GM04504 (cell line): ENCODE results near the gene NKAIN1.
A peak's percentile ranks its signal among the peaks of the same experiment; 100 is the strongest.
"Not testable (repeated sequence)": the region's sequence is repeated elsewhere in the genome, so short reads cannot be mapped to it uniquely, and the experiment has no call there.

Source experiments
- DNase-seq: peaks from one replicate; pipeline ENCODE4 v3.0.0-alpha.2; 2012; ENCODE audit warnings: low read depth

NKAIN1 gene

DNA sequence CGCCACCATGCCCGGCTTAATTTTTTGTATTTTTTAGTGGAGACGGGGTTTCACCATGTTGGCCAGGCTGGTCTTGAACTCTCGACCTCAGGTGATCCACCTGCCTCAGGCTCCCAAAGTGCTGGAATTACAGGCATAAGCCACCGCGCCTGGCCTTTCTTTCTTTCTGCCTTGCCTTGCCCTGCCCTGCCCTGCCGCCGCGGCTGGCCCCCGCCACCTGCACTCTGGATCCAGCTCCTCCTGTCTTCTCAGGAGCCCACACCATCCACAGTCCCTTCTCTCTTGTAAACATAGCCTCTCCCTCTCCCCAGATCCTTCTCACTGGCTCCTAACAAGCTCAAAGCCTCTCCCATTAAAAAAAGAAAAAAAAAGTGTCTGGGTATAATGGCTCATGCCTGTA lies 44.4 kb downstream of the NKAIN1 start:
- DNase-seq: not testable (repeated sequence)

DNA sequence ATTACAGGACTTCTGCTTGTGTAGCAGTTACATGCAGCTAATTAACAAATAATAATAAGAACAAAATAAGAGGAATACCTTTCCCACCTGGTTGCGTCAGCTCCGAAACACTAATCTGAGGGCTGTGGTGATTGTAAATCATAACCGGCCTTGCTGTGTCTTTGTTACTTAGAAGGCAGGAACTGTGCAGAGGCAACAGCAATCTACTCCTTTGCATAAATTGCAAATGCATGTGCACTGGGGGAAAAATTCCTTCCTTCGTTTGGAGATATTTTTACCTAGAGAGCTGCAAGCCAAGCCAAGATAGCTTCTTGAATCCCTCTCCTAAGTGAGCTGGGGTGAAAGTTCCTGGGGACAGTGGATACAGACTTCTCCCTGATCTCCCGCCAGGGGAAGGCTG lies 46.0 kb downstream of the NKAIN1 start:
- no peak for DNase-seq

DNA sequence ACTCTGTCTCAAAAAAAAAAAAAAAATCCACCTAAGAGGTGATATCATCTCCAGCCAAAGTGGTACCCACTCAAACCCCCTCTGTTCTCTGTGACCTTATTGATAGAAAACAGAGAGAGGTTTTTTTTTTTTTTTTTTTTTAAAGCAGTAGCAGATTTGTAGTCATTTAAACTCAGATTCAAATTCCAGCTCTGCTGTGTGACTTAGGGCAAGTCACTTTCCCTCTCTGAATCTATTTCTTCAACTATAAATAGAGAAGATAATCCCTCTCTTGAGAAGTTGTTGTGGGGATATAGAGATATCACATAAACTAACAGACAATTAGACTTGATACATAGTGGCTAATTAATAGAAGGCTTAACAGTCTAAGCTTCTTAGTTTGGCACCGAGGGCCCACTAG lies 48.4 kb downstream of the NKAIN1 start:
- DNase-seq: no peak

DNA sequence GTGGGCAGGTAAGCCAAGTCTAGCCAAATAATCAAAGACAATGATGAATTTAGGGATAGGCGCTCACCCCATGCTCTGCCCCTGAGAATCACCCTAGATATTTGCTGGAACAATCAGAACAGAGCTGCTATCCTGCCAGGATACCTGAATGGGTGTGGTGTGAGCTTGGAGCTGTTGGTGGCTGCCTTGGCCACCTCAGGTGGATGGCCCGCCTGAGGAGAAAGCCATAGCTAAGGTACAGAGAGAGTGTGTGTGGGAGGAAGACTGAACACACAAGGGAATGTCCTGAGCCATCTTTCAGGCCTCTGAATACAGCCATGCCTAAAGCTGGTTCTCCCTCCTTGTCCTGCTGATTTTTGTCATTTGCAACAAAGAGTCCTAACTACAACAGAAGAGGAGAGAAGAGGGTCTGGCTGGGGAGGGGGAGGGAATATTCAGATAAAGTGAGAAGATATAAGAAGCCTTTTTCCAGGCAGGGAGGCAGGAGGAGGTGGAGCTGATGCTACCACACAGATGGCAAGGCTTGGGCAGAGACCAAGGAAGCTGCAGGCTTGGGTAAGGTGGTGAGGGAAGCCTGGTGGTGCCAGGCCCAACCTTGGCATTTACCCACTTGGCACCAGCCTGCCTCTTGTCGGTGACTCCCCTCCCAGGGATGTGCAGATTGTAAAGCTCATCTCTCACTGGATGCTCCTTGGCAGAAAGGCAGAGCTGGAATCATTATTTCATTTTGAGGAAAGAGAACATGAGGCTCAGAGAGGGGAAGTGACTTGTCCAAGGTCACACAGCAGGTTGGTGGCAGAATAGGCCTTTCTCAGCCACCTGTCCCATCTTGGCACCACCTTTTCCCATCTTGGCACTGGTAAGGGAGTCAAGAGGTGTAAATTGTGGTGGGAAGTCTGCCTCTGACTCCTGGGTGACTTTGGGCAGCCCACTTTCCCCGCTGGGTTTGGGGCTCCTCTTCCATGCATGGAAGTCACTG lies 49.7 kb downstream of the NKAIN1 start:
- DNase-seq: no peak

DNA sequence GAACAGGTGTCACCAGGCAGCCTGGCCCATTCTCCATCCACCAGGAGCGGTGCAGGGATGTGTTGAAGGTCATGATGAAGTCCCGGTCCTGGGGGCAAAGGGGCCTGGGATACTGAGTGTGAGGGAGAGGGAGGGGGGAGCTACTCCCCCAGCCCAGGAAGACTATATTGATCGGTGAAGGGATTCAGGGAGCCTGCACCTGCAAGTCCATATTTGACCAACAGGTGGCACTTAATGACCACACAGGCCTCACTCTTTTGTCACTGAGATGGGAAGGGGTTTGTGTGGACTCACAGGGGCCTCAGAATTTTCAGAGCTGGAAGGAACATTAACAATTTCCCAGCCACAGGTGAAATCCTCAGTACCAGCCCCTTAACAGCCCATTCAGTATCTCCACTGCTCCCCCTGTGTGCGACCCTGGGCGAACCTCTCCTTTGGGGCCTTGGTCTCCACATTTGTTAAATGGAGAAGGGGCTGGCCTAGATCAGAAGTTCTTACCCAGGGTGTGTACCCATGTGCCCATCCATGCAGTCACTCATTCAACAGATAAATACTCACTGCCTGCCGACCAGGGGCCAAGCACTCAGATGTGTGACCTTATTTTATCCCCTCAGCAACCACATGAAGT lies 55.6 kb downstream of the NKAIN1 start:
- no peak for DNase-seq

DNA sequence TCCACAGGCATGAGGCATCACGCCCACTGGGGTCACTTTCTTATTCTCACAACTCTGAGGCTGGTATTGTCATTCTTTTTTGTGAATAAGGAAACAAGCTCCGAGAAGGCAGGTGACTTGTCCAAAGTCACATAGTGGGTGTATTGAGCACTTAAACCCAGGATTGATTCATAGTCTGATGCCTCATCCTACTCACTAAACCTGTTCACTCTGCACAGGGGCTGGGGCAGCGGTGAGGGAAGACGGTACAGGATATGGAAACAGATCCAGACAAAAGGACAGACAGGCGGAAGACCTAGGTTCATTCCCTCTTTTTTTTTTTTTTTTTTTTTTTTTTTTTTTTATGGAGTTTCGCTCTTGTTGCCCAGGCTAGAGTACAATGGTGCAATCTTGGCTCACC lies 56.6 kb downstream of the NKAIN1 start:
- DNase-seq: no peak

DNA sequence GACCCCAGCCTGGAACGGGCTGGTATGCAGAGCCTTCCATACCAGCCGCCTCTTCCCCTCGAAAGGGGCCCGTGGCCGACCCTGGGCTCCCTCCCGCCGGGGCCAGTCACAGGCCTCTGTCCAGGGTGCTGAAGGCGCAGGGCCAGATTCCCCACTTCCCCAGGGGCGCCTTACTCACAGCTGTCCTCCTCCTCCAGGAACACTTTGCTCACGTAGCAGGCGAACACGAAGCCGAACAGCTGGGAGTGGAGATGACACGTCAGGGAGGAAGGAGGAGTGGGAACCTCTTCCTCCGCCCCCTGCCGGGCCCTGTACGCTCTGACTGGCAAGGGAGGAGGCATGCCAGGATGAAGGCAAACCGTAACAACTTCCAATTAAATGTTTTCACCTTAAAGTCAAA lies 57.3 kb downstream of the NKAIN1 start:
- peak; percentile 82 for DNase-seq

DNA sequence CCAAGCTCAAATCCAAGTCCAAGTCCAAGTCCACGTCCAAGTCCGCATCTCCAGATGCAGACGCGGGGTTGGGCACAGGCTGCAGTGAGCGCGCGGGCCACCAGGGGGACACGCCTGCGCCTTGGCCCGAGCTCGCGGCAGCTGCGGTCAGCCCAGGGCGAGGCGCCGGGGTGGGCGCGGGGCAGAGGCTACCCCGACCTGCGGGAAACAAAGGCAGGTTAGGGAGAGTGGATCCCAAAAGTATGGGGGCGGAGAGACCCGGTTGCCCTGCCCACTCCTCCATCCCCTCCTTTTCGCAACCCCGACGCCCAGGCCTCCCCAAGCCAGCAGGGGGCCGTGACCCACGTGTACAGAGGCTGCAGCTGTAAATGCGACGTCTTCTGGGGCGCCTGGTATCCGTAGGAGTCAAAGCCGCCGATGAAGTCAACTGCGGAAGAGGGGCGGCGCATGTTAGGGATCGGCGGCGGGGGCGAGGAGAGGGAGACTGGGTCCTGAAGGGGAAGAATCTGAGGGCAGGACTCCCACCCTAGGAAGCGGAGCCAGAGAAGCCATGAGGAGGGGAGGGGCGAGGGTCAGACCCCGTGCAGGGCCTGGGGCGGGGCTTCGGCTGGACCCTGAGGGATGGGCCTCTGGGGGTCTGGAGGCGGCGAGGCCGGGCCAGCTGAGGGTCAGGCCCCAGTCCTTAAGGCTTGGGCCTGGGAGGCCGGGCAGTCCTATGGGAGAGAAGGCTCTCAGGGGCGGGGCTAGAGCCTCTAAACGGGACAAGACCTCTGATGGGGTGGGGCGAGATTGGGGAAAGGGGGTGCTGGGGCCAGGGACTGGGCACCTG lies 58.0 kb downstream of the NKAIN1 start:
- DNase-seq: no peak

DNA sequence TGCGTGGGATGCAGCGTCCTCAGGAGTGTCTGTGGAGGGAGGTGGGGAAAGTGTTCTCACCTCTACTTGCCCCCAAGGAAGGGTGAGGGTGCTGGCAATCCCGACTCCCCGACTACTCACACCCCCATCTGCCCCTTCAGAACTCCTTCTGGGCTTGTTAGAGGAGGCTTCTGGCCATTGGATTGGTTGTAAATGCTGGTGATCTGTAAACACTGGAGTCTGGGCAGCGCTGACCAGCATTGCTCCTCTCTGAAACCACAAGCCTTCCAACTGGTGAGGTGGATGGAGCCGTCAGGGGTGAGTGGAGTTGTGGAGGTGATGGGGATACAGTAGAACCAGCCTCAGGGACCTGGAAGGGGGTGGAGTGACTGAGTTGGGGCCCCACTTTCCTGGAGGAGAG lies 59.3 kb downstream of the NKAIN1 start:
- no peak for DNase-seq

DNA sequence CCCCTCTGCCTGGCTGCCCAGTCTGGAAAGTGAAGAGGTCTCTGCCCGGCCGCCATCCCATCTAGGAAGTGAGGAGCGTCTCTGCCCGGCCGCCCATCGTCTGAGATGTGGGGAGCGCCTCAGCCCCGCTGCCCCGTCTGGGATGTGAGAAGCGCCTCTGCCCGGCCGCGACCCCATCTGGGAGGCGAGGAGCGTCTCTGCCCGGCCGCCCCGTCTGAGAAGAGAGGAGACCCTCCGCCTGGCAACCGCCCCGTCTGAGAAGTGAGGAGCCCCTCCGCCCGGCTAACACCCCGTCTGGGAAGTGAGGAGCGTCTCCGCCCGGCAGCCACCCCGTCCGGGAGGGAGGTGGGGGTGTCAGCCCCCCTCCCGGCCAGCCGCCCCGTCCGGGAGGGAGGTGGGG lies 63.4 kb downstream of the NKAIN1 start:
- DNase-seq: not testable (repeated sequence)

DNA sequence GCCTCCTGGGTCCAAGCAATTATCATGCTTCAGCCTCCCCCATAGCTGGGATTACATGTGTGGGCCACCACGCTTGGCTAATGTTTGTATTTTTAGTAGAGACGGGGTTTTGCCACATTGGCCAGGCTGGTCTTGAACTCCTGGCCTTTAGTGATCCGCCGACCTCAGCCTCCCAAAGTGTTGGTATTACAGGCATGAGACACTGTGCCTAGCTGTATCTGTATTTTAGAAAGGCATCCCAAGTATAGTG lies 69.3 kb downstream of the NKAIN1 start:
- no peak for DNase-seq

DNA sequence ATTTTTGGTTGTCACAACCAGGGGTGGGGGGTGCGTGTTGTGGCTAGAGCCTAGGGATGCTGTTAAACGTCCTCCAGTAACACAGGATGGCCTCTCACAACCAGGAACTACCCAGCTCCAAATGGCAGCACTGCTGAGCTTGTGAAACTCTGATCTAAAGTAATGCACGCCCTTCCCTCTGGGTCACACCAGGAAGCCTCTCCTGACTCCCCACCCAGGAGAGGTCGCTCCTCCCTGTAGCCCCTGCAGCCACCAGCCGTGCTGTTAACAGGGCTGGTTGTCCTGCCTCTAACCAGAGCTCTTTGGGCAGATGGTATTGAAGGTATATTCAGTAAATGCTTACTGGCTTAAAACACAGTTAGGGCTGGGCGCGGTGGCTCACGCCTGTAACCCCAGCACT lies 73.2 kb downstream of the NKAIN1 start:
- DNase-seq: no peak

DNA sequence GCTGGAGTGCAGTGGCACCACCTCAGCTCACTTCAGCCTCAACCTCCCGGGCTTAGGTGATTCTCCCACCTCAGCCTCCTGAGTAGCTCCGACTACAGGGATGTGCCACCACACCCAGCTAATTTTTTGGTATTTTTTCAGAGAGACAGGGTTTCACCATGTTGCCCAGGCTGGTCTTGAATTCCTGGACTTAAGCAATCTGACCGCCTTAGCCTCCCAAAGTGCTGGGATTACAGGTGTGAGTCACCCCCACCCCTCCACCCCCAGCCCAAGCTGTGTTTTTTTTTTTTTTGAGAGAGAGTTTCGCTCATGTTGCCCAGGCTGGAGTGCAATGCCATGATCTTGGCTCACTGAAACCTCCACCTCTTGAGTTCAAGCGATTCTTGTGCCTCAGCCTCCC lies 75.4 kb downstream of the NKAIN1 start:
- DNase-seq: no peak

DNA sequence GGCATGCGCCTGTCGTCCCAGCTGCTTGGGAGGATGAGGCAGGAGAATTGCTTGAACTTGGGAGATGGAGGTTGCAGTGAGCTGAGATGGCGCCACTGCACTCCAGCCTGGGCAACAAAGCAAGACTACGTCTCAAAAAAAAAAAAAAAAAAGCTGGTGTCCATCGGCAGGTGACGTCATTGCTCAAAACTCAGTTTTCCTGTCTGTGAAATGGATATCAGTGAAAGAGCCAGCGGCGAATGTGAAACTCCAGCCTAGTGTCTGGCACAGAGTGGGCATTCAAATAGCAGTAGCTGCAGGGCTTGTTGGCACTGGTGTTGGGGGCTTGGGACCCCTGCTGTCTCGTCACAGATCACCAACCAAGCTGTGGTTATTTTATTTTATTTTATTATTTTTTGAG lies 75.8 kb downstream of the NKAIN1 start:
- no peak for DNase-seq

DNA sequence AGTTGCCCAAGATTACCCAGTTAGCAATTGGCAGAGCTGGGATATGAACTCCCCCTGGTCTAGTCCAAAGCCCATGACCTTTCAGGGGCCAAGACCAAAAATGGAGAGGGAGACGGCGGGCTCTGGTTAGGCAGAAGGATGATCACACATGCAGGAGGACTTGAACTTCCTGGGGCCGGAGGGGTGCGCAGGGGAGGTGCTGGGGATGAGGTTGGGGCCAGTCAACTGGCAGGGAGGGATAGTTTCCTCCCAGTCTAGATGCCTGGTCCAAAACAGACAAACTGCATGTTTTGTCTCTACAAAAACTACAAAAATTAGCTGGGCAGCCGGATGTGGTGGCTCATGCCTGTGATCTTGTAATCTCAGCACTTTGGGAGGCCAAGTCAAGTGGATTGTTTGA lies 78.1 kb downstream of the NKAIN1 start:
- DNase-seq: no peak

DNA sequence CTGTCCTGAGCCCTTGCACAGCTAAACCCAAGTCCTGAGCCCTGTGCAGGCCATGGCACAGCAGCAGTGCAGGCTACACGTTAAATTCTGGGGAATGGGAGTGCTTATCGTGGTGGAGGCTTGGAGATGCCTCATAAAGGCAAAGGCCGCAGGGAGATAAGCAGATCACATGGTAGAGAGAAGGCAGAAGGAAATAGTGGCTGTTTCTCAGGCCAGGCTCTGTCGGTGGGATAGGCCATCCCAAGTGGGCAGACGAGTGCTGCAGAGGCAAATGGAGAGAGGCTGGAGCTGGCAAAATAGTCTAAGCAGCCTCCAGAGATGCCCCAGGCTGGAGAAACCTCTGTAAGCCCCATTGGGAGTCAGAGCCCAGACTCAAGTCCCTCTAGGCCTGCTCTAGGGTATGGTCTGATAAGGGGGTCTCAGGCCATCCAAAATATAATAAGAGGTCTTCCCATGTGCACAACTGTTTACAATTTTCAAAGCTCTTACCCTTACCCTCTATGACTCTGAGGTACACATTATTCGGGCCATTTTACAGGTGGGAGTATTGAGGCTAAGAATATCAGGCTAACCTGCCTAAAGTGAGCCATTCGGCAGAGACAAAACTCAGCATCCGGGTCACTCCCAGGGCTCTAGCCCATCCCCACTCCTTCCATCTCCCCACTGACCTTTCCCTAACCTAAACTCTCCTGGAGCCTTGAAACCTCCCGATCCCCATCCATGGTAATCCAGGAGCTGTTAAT lies 79.6 kb downstream of the NKAIN1 start:
- DNase-seq: no peak

DNA sequence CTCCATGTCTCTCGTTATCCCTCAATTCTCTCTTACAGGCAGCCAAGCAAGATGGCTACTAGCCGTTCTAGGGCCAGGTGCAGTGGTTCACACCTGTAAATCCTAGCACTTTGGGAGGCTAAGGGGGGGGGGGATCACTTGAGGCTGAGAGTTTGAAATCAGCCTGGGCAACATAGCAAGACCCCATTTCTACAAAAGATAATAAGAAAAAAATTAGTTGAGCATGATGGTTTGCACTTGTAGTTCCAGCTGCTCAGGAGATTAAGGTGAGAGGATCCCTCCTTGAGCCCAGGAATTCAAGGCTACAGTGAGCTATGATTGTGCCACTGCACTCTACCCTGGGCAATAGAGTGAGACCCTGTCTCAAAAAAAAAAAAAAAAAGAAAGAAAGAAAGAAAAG lies 80.4 kb downstream of the NKAIN1 start:
- no peak for DNase-seq

DNA sequence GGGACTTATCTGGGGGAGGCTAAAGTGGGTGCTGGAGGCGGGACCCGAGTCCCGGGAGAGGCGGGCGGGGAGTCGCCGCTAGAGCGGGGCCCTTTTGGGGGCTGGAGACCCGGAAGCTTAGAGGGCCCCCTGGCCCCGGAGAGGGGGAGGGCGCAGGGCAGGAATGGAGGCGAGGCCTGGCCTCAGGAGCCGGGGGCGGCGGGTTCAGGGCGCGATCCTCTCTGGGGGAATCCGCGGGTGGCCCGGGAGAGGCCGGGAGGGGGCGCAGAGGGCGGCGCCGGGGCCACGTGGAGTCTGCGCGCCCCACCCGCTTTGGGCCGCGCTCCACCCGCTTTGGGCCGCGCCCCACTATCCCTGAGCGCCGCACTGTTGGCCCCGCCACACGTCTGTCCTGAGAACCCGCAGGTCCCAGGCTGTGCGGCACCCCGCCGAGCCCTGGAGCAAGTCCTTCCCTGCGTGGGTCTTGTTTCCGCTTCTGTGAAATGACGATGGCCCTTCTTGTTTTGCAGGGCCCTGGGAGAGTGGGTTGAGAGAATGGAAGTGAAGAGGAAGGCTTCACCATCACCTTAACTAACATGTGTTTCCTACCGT lies 84.4 kb downstream of the NKAIN1 start:
- peak; percentile 44 for DNase-seq

DNA sequence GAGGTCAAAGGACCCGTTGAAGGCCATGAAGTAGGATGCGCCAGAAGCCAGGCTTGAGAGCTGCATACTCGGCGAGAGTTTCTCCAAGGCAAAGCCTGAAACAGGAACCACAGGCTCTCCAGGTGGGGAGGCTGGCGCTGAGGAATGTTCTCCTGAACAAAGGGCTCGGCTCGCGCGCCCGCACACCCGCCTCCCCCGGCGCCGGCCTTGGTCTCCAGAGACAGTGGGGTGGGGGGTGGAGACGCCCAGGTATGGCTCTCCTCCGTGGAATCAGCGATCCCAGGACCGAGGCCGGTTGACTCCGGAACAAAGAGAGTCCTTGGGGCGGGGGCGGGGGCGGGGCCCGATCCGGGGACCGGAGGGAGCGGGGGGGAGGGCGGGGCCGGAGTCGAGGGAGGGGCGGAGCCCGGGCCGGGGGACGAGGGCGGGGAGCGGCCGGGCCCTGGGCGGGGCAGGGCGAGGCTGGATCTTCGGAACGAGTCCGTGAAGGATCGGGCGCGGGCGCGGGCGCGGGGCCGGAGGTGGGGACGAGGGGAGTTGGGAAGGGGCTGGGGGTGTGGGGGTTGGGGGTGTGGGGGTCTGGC lies 85.0 kb downstream of the NKAIN1 start:
- peak; percentile 47 for DNase-seq

DNA sequence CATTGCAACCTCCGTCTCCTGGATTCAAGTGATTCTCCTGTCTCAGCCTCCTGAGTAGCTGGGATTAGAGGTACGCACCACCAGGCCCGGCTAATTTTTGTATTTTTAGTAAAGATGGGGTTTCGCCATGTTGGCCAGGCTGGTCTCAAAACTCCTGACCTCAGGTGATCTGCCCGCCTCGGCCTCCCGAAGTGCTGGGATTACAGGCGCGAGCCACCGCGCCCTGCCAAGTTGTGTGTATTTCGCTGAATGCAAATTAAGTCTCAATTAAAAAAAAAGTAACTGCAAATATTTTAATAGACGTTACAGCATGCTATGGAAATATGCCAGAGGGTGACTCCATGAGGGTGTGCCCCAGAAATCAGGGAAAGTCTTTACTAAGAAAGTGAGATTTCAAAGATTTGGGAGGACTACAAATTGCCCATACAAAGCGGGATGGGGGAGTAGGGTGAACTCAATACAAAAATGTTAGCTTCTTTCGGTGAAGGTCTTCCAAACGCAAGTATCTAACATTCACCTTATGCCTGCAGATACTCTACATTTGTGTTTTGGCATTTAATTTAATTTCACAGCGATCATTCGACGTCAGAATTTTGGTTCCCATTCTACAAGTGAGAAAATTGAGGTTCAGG lies 85.6 kb downstream of the NKAIN1 start:
- no peak for DNase-seq

DNA sequence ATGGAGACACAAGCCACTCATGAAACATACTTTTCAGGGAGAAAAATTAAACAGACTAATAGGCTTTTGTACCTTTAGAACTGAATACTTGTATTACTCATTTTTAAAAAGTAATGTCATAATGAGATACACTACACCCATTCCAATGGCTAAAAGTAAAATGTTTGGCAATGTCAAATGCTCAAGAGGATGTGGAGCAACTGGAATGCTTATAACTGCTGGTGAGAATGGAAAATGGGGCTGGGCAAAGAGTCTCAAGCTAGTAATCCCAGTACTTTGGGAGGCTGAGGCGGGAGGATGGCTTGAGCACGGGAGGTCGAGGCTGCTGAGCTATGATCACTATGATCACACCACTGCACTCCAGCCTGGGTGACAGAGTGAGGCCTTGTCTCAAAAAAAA lies 86.3 kb downstream of the NKAIN1 start:
- DNase-seq: no peak
